Lung (tissue), 12 donors: Measurements from ENCODE around the gene KCTD3. TPM values are rescaled to one million over a fixed set of nuclear protein-coding genes. Genes with fewer than 3 reads are reported as not detected.
A peak's percentile ranks its signal among the peaks of the same experiment; 100 is the strongest.

Experiments used
- ATAC-seq: fragments of 200-7000 bp; cut with Tn5 transposase; one replicate; pipeline ENCODE4 v1.9.1; 2020; ENCODE audit warnings: moderate number of reproducible peaks; ENCODE audit not compliant: insufficient read depth, low FRiP score
- DNase-seq, 3 donors: peaks; one replicate each; pipeline ENCODE4 v3.0.0-alpha.2; 2013 to 2017
- H3K27ac ChIP-seq, 2 donors: one replicate each; pipeline ENCODE4 v1.5.1; 2013; ENCODE audit warnings: mild to moderate bottlenecking in 2 of 2, moderate library complexity in 2 of 2, control low read depth in 1 of 2, inconsistent platforms in 1 of 2, low read depth in 1 of 2, low read length in 1 of 2
- H3K27me3 ChIP-seq, 3 donors: one replicate each; pipeline ENCODE4 v1.5.1; 2013; ENCODE audit warnings: low read length in 2 of 3; ENCODE audit not compliant: control insufficient read depth in 3 of 3, insufficient read depth in 3 of 3
- H3K36me3 ChIP-seq, 4 donors: one replicate each; pipeline ENCODE4 v1.5.1; 2013; ENCODE audit warnings: low read length in 4 of 4, mild to moderate bottlenecking in 1 of 4, moderate library complexity in 1 of 4; ENCODE audit not compliant: control insufficient read depth in 4 of 4, insufficient read depth in 4 of 4
- H3K4me1 ChIP-seq, 5 donors: one replicate each; pipeline ENCODE4 v1.5.1; 2013; ENCODE audit warnings: low read length in 5 of 5, mild to moderate bottlenecking in 2 of 5, moderate library complexity in 1 of 5; ENCODE audit not compliant: control insufficient read depth in 5 of 5, insufficient read depth in 5 of 5
- H3K4me3 ChIP-seq: one replicate; pipeline ENCODE4 v1.5.1; 2013; ENCODE audit warnings: mild to moderate bottlenecking, control low read depth, moderate library complexity
- H3K9ac ChIP-seq, 2 donors: one replicate each; pipeline ENCODE4 v1.5.1; 2013; ENCODE audit warnings: low read length in 2 of 2, control low read depth in 1 of 2; ENCODE audit not compliant: insufficient read depth in 1 of 2
- H3K9me3 ChIP-seq, 4 donors: one replicate each; pipeline ENCODE4 v1.5.1; 2013; ENCODE audit warnings: low read length in 3 of 4, mild to moderate bottlenecking in 1 of 4, moderate library complexity in 1 of 4; ENCODE audit not compliant: control insufficient read depth in 4 of 4, insufficient read depth in 3 of 4
- CTCF ChIP-seq: IDR thresholded peaks from 2 replicates; pipeline ENCODE4 v1.5.1; 2012; ENCODE audit warnings: mild to moderate bottlenecking; ENCODE audit errors: control extremely low read depth, extremely low read depth
- WGBS, 2 donors: extraction: QIAGEN DNeasy Blood & Tissue Kit; methylation state at CpG; one replicate each; pipeline ENCODE4 v1.1.7; 2013; 5-methylcytosine and 5-hydroxymethylcytosine counted together
- polyA plus RNA-seq, 2 donors: library from polyadenylated mRNA; stranded (reverse); fragments of 200-250 nt; gene quantifications; one replicate each; pipeline ENCODE4 v1.2.1, GENCODE V29; 2013
- total RNA-seq, 2 donors: library from RNA; depleted of rRNA in 1 of 2; stranded (reverse); fragments of >200 nt in 1 of 2; gene quantifications; one replicate each; pipeline ENCODE4 v1.2.1, GENCODE V29; 2014 to 2021
- donor health status: control.
- donor health status: control.
- donor health status: Bipolar disorder and iron deficiency.
- donor health status: healthy.
- donor health status: DM: yes; HTN: yes; CAD: no.

The KCTD3 gene
- total and polyA plus RNA-seq, 4 donors = 11.6 to 47.5 (median 18.1) TPM

GRCh38 chr1:215606036-215606435, 38.9 kb downstream of the KCTD3 start:
- peaks cover 4 to 34% (median 11%) of the 10 kb centered on the region in 4 donors for H3K36me3 ChIP-seq
- no peaks in the 10 kb centered on the region for H3K27me3 ChIP-seq
- no peaks in the 10 kb centered on the region for H3K9me3 ChIP-seq
- 55 to 84% methylated on average over 3 of the region's 3 CpGs for WGBS, 2 donors
- DNase-seq (no peak), ATAC-seq (no peak)
- no peak overlapping the region for H3K4me3 ChIP-seq
- H3K9ac ChIP-seq = no peak overlapping the region
- no peaks in the 10 kb centered on the region for H3K4me1 ChIP-seq
- H3K27ac ChIP-seq = no peak overlapping the region
- TF ChIP-seq CTCF = no peak

- 82 to 88% methylated on average over 2 of the region's 2 CpGs for WGBS, 2 donors
- Histone ChIP-seq H3K27me3 (no peaks in the 10 kb centered on the region), H3K9ac (no peak overlapping the region), H3K4me1 (no peaks in the 10 kb centered on the region), H3K36me3 (peaks cover 4 to 30% (median 11%) of the 10 kb centered on the region in 4 donors), H3K27ac (no peak overlapping the region), H3K9me3 (no peaks in the 10 kb centered on the region), H3K4me3 (no peak overlapping the region)
- no peak for ATAC-seq
- peak in 1 of 3 donors; percentile 29 for DNase-seq
- TF ChIP-seq CTCF = no peak
Observed at GRCh38 chr1:215606564-215607168, 39.6 kb downstream of the KCTD3 start.

- Histone ChIP-seq H3K27ac (no peak overlapping the region), H3K36me3 (peaks cover 4 to 28% (median 14%) of the 10 kb centered on the region in 4 donors), H3K4me3 (no peak overlapping the region), H3K4me1 (peaks cover 0 to 3% (median 0%) of the 10 kb centered on the region in 5 donors), H3K9ac (no peak overlapping the region), H3K9me3 (no peaks in the 10 kb centered on the region), H3K27me3 (no peaks in the 10 kb centered on the region)
- ATAC-seq (no peak), DNase-seq (no peak)
- no peak for TF ChIP-seq CTCF
- WGBS, 2 donors = 62 to 71% methylated on average over 1 of the region's 1 CpG
Observed at GRCh38 chr1:215607412-215607811, 40.3 kb downstream of the KCTD3 start.

- DNase-seq (no peak), ATAC-seq (no peak)
- no peak overlapping the region for H3K27ac ChIP-seq
- no peaks in the 10 kb centered on the region for H3K27me3 ChIP-seq
- peaks cover 5 to 33% (median 20%) of the 10 kb centered on the region in 4 donors for H3K36me3 ChIP-seq
- WGBS, 2 donors = 76 to 85% methylated on average over 4 of the region's 4 CpGs
- H3K9me3 ChIP-seq = no peaks in the 10 kb centered on the region
- no peak overlapping the region for H3K4me3 ChIP-seq
- peaks cover 0 to 3% (median 0%) of the 10 kb centered on the region in 5 donors for H3K4me1 ChIP-seq
- H3K9ac ChIP-seq = no peak overlapping the region
- no peak for TF ChIP-seq CTCF
Observed at GRCh38 chr1:215608646-215609045, 41.5 kb downstream of the KCTD3 start.
